Right lobe of liver (tissue), 6 donors: ENCODE data around the gene FITM1. TPM values are rescaled to one million over a fixed set of nuclear protein-coding genes. Genes with fewer than 3 reads are reported as not detected.

Experiments used
- ATAC-seq, 4 donors: fragments of 200-7000 bp; cut with Tn5 transposase; one replicate each; pipeline ENCODE4 v1.9.1; 2020; ENCODE audit warnings: mild to moderate bottlenecking in 4 of 4, moderate library complexity in 4 of 4
- DNase-seq, 3 donors: peaks; one replicate each; pipeline ENCODE4 v3.0.0-alpha.2; 2020
- H3K27ac ChIP-seq, 3 donors: fragments of 200-600 bp; one replicate each; pipeline ENCODE4 v1.8.0; 2022
- H3K27me3 ChIP-seq, 2 donors: fragments of 200-600 bp; one replicate each; pipeline ENCODE4 v1.8.0; 2022
- H3K36me3 ChIP-seq, 4 donors: fragments of 200-600 bp; sonication (generic) in 1 of 4; one replicate each; pipeline versions ENCODE4 v1.5.1 to v1.8.0; 2017 to 2022; ENCODE audit warnings: control low read depth in 1 of 4
- H3K4me1 ChIP-seq, 4 donors: fragments of 200-600 bp; sonication (generic) in 1 of 4; one replicate each; pipeline versions ENCODE4 v1.5.1 to v1.8.0; 2017 to 2022; ENCODE audit warnings: control low read depth in 1 of 4
- H3K4me3 ChIP-seq, 3 donors: fragments of 200-600 bp; one replicate each; pipeline ENCODE4 v1.8.0; 2022
- H3K9me3 ChIP-seq, 4 donors: fragments of 200-600 bp; sonication (generic) in 1 of 4; one replicate each; pipeline versions ENCODE4 v1.5.1 to v1.8.0; 2017 to 2022; ENCODE audit warnings: control low read depth in 1 of 4
- CTCF ChIP-seq, 4 donors: fragments of 200-600 bp in 3 of 4; fragments of 450-650 bp in 1 of 4; IDR thresholded peaks; one replicate each; pipeline versions ENCODE4 v1.5.1 to v1.8.0; 2016 to 2022; ENCODE audit warnings: antibody characterized with exemption in 4 of 4, mild to moderate bottlenecking in 2 of 4
- POLR2A ChIP-seq: fragments of 450-650 bp; IDR thresholded peaks from one replicate; pipeline ENCODE4 v1.6.1; 2017; ENCODE audit warnings: antibody characterized with exemption, mild to moderate bottlenecking
- WGBS: methylation state at CpG from one replicate; pipeline ENCODE4 v1.1.6; 2018; ENCODE audit warnings: low coverage, low lambda C conversion rate; ENCODE audit not compliant: insufficient coverage; ENCODE audit errors: missing lambda C conversion rate; 5-methylcytosine and 5-hydroxymethylcytosine counted together
- intact Hi-C, 2 donors: fragments of 100-400 bp; cut with DNase I; formaldehyde crosslinking; loops; one replicate each; pipeline versions ENCODE4 v1.11.2 to v1.14.1; 2022
- long read RNA-seq: library from polyadenylated mRNA; unstranded; transcript quantifications from one replicate; pipeline ENCODE4 v2.0.0, GENCODE V29; 2019
- total RNA-seq, 6 experiments: library from RNA; depleted of rRNA in 2 of 6; stranded (reverse); fragments of >200 nt in 2 of 6; fragmentation: NEBNext Ultra II Directional in 3 of 6; extraction: Animal tissue kit (Norgen Biotek cat#: 25700) in 3 of 6; gene quantifications; one replicate each; pipeline versions ENCODE4 v1.1.0 to v1.2.4, GENCODE V29; 2016 to 2023
- donor health status: DM: no; HTN: yes; CAD: no.
- donor health status: DM: no; HTN: no; CAD: no.
- donor health status: DM: no; HTN: no; CAD: no.
- donor health status: DM: no; HTN: yes; CAD: no.
- donor health status: DM: no; HTN: yes; CAD: no.

FITM1 gene
- total RNA-seq: 10 to 100 TPM in 3 of 6 experiments, 1 to 10 TPM in 3; 1.5 to 32.5 (median 9.3) TPM
- long read RNA-seq, partial matches to known transcripts: 0 of 1 reads
- long read RNA-seq, other reads (novel, unspliced or antisense): 0 of 1 reads

GRCh38 chr14:24130380-24130716 lies at the start of gene FITM1:
FITM1 (plus strand) TSS chr14:24130659; CDS start chr14:24131564, 905 bp downstream.
- Histone ChIP-seq H3K27me3 (no peaks in the 10 kb centered on the region), H3K4me3 (peak within 1 kb of the TSS in 1 of 3 donors; percentile 18), H3K36me3 (no peaks in the 10 kb centered on the region), H3K9me3 (no peaks in the 10 kb centered on the region), H3K4me1 (peaks cover 0 to 34% (median 15%) of the 10 kb centered on the region in 4 donors), H3K27ac (peak within 1 kb of the TSS; percentile 61 to 86 (median 81))
- WGBS: 66% methylated on average over 4 of the region's 5 CpGs
- no peak for ATAC-seq
- TF ChIP-seq CTCF (IDR thresholded peaks at IDR 0.05) (no peak), POLR2A (no peak)
- intact Hi-C loops: no loop called here
- no peak for DNase-seq

- intact Hi-C loops: no loop called here
- Histone ChIP-seq H3K36me3 (no peaks in the 10 kb centered on the region), H3K27me3 (no peaks in the 10 kb centered on the region), H3K4me3 (peak overlapping the region; percentile 62 to 69 (median 64)), H3K4me1 (peaks cover 0 to 14% (median 5%) of the 10 kb centered on the region in 4 donors), H3K27ac (peak overlapping the region; percentile 51 to 69 (median 60)), H3K9me3 (no peaks in the 10 kb centered on the region)
- 0% methylated on average over 7 of the region's 74 CpGs for whole genome bisulfite sequencing
- TF ChIP-seq POLR2A (peak; percentile 72), CTCF (IDR thresholded peaks at IDR 0.05) (no peak)
- ATAC-seq: peak; percentile 87 to 92 (median 90)
- peak; percentile 76 to 89 (median 80) for DNase-seq
Observed at GRCh38 chr14:24080888-24081738, 49.3 kb upstream of the FITM1 start.

GRCh38 chr14:24081739-24082211 lies 48.7 kb upstream of the FITM1 start:
- H3K9me3 ChIP-seq: no peaks in the 10 kb centered on the region
- intact Hi-C loops: no loop called here
- H3K4me3 ChIP-seq: peak overlapping the region; percentile 62 to 69 (median 64)
- WGBS: 30% methylated on average over 13 of the region's 26 CpGs
- DNase-seq (no peak), ATAC-seq (no peak)
- TF ChIP-seq CTCF (IDR thresholded peaks at IDR 0.05) (no peak), POLR2A (peak; percentile 12)
- peak overlapping the region; percentile 51 to 69 (median 60) for H3K27ac ChIP-seq
- H3K4me1 ChIP-seq: peaks cover 0 to 14% (median 5%) of the 10 kb centered on the region in 4 donors
- no peaks in the 10 kb centered on the region for H3K36me3 ChIP-seq
- no peaks in the 10 kb centered on the region for H3K27me3 ChIP-seq

- no peak for DNase-seq
- Histone ChIP-seq H3K9me3 (no peaks in the 10 kb centered on the region), H3K36me3 (no peaks in the 10 kb centered on the region), H3K4me1 (peaks cover 0 to 14% (median 5%) of the 10 kb centered on the region in 4 donors), H3K4me3 (no peak overlapping the region), H3K27ac (no peak overlapping the region), H3K27me3 (no peaks in the 10 kb centered on the region)
- TF ChIP-seq CTCF (IDR thresholded peaks at IDR 0.05) (no peak), POLR2A (no peak)
- intact Hi-C loops: no loop called here
- WGBS: no CpG with 5 or more reads among the region's 5 CpGs
- ATAC-seq: no peak
Observed at GRCh38 chr14:24082411-24083080, 47.9 kb upstream of the FITM1 start.
